PC-9 (cell line): ENCODE results near the gene DNAI4.

Experiments
- EZH2 ChIP-seq: fragments of 200-600 bp; sonication (generic); IDR thresholded peaks from 2 replicates; pipeline ENCODE4 v1.8.0; 2017; ENCODE audit warnings: antibody characterized with exemption, low read depth
- TF ChIP-seq, protein P1 (sequence below): fragments of 200-600 bp; sonication (generic); conservative IDR thresholded peaks from 2 replicates; pipeline ENCODE4 v1.6.1; 2017; ENCODE audit warnings: mixed run types, antibody characterized with exemption, mild to moderate bottlenecking, moderate library complexity

DNA sequence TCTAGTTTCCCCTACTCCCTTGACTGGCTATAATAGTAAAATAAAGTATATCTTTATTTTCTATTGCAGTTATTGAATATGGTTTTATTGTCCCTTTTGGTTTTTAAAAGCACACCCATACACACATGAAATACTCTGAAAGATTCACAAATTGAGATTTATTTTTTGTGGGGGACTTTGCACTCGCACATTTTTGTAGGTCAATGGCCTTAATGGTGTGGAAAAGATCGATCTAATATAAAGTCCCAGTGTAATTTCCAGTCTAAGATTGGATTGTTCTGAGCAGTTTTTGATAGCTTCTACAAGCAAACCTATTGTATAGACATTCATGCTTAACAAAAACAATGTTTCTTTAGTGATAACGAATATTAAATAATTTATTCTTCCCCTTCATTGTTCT, 64.1 kb downstream of the DNAI4 start:
- TF ChIP-seq, protein P1, sequence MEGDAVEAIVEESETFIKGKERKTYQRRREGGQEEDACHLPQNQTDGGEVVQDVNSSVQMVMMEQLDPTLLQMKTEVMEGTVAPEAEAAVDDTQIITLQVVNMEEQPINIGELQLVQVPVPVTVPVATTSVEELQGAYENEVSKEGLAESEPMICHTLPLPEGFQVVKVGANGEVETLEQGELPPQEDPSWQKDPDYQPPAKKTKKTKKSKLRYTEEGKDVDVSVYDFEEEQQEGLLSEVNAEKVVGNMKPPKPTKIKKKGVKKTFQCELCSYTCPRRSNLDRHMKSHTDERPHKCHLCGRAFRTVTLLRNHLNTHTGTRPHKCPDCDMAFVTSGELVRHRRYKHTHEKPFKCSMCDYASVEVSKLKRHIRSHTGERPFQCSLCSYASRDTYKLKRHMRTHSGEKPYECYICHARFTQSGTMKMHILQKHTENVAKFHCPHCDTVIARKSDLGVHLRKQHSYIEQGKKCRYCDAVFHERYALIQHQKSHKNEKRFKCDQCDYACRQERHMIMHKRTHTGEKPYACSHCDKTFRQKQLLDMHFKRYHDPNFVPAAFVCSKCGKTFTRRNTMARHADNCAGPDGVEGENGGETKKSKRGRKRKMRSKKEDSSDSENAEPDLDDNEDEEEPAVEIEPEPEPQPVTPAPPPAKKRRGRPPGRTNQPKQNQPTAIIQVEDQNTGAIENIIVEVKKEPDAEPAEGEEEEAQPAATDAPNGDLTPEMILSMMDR, result no peak
- no peak for TF ChIP-seq EZH2
